GM19238 (cell line): Measurements from ENCODE around the gene RPL37A.

Source experiments
- DNase-seq: peaks from one replicate; pipeline ENCODE4 v3.0.0; 2011; ENCODE audit warnings: low spot score; ENCODE audit not compliant: insufficient read length

Gene RPL37A

GRCh38 chr2:216486708-216487107, 11.9 kb upstream of the RPL37A start:
- no peak for DNase-seq

GRCh38 chr2:216490061-216490460, 8.6 kb upstream of the RPL37A start:
- DNase-seq = no peak

- DNase-seq = no peak
Measured at GRCh38 chr2:216491793-216492596, 6.6 kb upstream of the RPL37A start.

- DNase-seq = no peak
Measured at GRCh38 chr2:216492597-216493333, 5.9 kb upstream of the RPL37A start.

- DNase-seq = no peak
Measured at GRCh38 chr2:216493334-216493685, 5.3 kb upstream of the RPL37A start.

- DNase-seq = no peak
Measured at GRCh38 chr2:216495656-216496055, 3.0 kb upstream of the RPL37A start.

- no peak for DNase-seq
Measured at GRCh38 chr2:216497382-216498069, 1.1 kb upstream of the RPL37A start.

- DNase-seq = no peak
Measured at GRCh38 chr2:216498070-216498378, 620 bp upstream of the RPL37A start.

GRCh38 chr2:216499641-216500218, 1.1 kb downstream of the RPL37A start:
- DNase-seq = no peak

GRCh38 chr2:216500572-216500971, 1.9 kb downstream of the RPL37A start:
- DNase-seq = no peak

GRCh38 chr2:216501854-216502253, 3.2 kb downstream of the RPL37A start:
- no peak for DNase-seq

GRCh38 chr2:216502381-216503158, 3.9 kb downstream of the RPL37A start:
- no peak for DNase-seq

- no peak for DNase-seq
Measured at GRCh38 chr2:216503159-216503629, 4.5 kb downstream of the RPL37A start.

- DNase-seq = no peak
Measured at GRCh38 chr2:216503697-216504375, 5.2 kb downstream of the RPL37A start.

GRCh38 chr2:216504376-216504762, 5.7 kb downstream of the RPL37A start:
- DNase-seq = no peak

GRCh38 chr2:216505133-216506106, 6.8 kb downstream of the RPL37A start:
- DNase-seq = no peak

- no peak for DNase-seq
Measured at GRCh38 chr2:216507220-216508160, 8.8 kb downstream of the RPL37A start.

GRCh38 chr2:216508229-216508628, 9.6 kb downstream of the RPL37A start:
- no peak for DNase-seq
